Mammary epithelial cell (primary cell): Measurements from ENCODE around the gene RYR2.

Experiments
- EZH2 ChIP-seq: IDR thresholded peaks from 2 replicates; pipeline ENCODE4 v1.6.1; 2012; ENCODE audit warnings: low read length, inconsistent platforms, borderline replicate concordance
- TF ChIP-seq, protein P1 (sequence below), 2 donors: IDR thresholded peaks in 1 of 2; conservative IDR thresholded peaks in 1 of 2; 2 replicates each; pipeline ENCODE4 v1.5.1; 2011 to 2012; ENCODE audit warnings: inconsistent platforms in 2 of 2, low read length in 2 of 2, mild to moderate bottlenecking in 2 of 2, control low read depth in 1 of 2, low read depth in 1 of 2; ENCODE audit not compliant: insufficient read depth in 1 of 2; ENCODE audit errors: extremely low read depth in 1 of 2

DNA sequence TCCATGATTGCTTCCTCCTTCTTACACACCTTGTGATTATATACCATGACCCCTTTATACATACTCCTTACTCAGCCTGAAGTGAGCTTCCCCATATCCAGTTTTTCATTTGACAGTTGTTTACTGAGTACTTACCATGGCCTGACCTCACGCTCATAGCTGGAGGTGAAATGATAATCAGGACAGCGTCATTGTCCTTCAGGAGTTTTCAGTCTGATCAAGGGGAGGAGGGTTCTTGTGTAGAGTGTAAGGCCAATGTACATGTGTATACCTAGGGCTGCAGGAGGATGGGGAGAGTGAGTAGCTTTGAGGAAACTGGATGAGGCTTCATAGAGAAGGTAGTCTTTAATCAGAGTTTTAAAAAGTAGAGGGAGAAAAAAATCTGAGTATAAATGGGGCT lies 325.8 kb downstream of the RYR2 start:
- TF ChIP-seq EZH2, result no peak
- TF ChIP-seq, protein P1, sequence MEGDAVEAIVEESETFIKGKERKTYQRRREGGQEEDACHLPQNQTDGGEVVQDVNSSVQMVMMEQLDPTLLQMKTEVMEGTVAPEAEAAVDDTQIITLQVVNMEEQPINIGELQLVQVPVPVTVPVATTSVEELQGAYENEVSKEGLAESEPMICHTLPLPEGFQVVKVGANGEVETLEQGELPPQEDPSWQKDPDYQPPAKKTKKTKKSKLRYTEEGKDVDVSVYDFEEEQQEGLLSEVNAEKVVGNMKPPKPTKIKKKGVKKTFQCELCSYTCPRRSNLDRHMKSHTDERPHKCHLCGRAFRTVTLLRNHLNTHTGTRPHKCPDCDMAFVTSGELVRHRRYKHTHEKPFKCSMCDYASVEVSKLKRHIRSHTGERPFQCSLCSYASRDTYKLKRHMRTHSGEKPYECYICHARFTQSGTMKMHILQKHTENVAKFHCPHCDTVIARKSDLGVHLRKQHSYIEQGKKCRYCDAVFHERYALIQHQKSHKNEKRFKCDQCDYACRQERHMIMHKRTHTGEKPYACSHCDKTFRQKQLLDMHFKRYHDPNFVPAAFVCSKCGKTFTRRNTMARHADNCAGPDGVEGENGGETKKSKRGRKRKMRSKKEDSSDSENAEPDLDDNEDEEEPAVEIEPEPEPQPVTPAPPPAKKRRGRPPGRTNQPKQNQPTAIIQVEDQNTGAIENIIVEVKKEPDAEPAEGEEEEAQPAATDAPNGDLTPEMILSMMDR (conservative IDR thresholded peaks at IDR 0.05 in 1 of 2, IDR thresholded peaks at IDR 0.05 in 1 of 2; ENCODE audit: extremely low read depth in 1 of 2, insufficient read depth in 1 of 2, low read depth in 1 of 2, low read length in 2 of 2), result no peak
